ENCODE results near the gene SDSL. TPM values are rescaled to one million over a fixed set of nuclear protein-coding genes. Genes with fewer than 3 reads are reported as not detected.
A peak's percentile ranks its signal among the peaks of the same experiment; 100 is the strongest.

SDSL gene
- total and polyA plus RNA-seq, 2 of the 13 experiments (the other 11 are each of a cell fraction or from before 2014, with no cell fraction given): 1.2 to 1.7 TPM

DNA sequence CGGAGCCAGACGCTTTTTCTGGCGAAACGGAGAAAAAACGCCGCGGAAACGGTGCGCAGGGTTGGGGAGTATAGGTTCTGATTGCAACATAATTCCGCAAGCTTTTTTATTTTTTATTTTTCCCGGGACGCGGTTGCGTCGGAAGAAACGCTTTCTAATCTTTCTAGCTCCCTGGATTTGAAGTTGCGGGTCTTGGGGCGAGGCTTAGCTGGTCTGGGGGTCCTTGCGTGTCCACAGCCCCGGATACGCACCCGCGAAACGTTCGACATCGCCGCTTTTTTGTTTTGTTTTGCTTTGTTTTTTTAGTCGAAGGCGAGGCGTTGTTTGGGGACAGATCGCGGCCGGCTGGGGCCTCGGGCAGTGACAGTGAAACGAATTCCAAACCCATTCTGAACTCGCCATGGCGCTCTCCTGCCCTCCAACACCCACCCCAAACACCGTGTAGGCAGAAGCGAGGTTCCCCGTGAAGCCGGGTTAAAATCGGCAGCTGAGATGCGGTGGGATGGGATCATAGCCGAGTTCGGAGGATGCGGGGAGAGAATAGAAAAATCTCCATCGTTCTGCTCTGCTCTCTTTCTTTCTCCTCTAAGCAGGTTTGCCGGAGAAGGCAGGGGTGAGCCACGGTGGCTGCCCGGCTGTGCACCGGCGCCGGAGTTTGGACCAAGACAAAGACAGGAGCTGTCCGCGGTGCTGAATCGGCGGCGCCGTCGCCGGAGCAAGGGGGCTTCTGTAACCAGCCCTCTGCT lies 57.6 kb downstream of the SDSL start (continued):
- TF ChIP-seq, protein P1, sequence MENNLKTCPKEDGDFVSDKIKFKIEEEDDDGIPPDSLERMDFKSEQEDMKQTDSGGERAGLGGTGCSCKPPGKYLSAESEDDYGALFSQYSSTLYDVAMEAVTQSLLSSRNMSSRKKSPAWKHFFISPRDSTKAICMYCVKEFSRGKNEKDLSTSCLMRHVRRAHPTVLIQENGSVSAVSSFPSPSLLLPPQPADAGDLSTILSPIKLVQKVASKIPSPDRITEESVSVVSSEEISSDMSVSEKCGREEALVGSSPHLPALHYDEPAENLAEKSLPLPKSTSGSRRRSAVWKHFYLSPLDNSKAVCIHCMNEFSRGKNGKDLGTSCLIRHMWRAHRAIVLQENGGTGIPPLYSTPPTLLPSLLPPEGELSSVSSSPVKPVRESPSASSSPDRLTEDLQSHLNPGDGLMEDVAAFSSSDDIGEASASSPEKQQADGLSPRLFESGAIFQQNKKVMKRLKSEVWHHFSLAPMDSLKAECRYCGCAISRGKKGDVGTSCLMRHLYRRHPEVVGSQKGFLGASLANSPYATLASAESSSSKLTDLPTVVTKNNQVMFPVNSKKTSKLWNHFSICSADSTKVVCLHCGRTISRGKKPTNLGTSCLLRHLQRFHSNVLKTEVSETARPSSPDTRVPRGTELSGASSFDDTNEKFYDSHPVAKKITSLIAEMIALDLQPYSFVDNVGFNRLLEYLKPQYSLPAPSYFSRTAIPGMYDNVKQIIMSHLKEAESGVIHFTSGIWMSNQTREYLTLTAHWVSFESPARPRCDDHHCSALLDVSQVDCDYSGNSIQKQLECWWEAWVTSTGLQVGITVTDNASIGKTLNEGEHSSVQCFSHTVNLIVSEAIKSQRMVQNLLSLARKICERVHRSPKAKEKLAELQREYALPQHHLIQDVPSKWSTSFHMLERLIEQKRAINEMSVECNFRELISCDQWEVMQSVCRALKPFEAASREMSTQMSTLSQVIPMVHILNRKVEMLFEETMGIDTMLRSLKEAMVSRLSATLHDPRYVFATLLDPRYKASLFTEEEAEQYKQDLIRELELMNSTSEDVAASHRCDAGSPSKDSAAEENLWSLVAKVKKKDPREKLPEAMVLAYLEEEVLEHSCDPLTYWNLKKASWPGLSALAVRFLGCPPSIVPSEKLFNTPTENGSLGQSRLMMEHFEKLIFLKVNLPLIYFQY (CRISPR knock-in tag; IDR thresholded peaks at IDR 0.05; ENCODE audit: borderline replicate concordance): 0 out of 2 replicates have a peak, but pooled peaks have one; percentile 26
- TF ChIP-seq, protein P2, sequence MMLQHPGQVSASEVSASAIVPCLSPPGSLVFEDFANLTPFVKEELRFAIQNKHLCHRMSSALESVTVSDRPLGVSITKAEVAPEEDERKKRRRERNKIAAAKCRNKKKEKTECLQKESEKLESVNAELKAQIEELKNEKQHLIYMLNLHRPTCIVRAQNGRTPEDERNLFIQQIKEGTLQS (CRISPR knock-in tag; IDR thresholded peaks at IDR 0.05): peak; percentile 50; the same call in 1 of the 2 replicates
- TF ChIP-seq PCBP2 (optimal IDR thresholded peaks at IDR 0.05; ENCODE audit: low read depth, low read length, poor library complexity, severe bottlenecking) (no peak), SSRP1 (CRISPR knock-in tag; IDR thresholded peaks at IDR 0.05) (no peak), JUND (CRISPR knock-in tag; IDR thresholded peaks at IDR 0.05) (no peak), ZNF282 (IDR thresholded peaks at IDR 0.05; ENCODE audit: partially characterized antibody) (no peak), ZNF263 (CRISPR knock-in tag; IDR thresholded peaks at IDR 0.05) (peak; percentile 46; the same call in 1 of the 2 replicates), ZNF564 (CRISPR knock-in tag; IDR thresholded peaks at IDR 0.05) (no peak), ATF7 (IDR thresholded peaks at IDR 0.05) (no peak), ATF7 (CRISPR knock-in tag; IDR thresholded peaks at IDR 0.05) (no peak)
- TF ChIP-seq, protein P3, sequence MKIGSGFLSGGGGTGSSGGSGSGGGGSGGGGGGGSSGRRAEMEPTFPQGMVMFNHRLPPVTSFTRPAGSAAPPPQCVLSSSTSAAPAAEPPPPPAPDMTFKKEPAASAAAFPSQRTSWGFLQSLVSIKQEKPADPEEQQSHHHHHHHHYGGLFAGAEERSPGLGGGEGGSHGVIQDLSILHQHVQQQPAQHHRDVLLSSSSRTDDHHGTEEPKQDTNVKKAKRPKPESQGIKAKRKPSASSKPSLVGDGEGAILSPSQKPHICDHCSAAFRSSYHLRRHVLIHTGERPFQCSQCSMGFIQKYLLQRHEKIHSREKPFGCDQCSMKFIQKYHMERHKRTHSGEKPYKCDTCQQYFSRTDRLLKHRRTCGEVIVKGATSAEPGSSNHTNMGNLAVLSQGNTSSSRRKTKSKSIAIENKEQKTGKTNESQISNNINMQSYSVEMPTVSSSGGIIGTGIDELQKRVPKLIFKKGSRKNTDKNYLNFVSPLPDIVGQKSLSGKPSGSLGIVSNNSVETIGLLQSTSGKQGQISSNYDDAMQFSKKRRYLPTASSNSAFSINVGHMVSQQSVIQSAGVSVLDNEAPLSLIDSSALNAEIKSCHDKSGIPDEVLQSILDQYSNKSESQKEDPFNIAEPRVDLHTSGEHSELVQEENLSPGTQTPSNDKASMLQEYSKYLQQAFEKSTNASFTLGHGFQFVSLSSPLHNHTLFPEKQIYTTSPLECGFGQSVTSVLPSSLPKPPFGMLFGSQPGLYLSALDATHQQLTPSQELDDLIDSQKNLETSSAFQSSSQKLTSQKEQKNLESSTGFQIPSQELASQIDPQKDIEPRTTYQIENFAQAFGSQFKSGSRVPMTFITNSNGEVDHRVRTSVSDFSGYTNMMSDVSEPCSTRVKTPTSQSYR (CRISPR knock-in tag; IDR thresholded peaks at IDR 0.05; ENCODE audit: borderline replicate concordance): no peak; the same call in 1 of the 2 replicates
- TF ChIP-seq, protein P4, sequence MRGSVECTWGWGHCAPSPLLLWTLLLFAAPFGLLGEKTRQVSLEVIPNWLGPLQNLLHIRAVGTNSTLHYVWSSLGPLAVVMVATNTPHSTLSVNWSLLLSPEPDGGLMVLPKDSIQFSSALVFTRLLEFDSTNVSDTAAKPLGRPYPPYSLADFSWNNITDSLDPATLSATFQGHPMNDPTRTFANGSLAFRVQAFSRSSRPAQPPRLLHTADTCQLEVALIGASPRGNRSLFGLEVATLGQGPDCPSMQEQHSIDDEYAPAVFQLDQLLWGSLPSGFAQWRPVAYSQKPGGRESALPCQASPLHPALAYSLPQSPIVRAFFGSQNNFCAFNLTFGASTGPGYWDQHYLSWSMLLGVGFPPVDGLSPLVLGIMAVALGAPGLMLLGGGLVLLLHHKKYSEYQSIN (CRISPR knock-in tag; IDR thresholded peaks at IDR 0.05; ENCODE audit: borderline replicate concordance): no peak
- TF ChIP-seq, protein P5, sequence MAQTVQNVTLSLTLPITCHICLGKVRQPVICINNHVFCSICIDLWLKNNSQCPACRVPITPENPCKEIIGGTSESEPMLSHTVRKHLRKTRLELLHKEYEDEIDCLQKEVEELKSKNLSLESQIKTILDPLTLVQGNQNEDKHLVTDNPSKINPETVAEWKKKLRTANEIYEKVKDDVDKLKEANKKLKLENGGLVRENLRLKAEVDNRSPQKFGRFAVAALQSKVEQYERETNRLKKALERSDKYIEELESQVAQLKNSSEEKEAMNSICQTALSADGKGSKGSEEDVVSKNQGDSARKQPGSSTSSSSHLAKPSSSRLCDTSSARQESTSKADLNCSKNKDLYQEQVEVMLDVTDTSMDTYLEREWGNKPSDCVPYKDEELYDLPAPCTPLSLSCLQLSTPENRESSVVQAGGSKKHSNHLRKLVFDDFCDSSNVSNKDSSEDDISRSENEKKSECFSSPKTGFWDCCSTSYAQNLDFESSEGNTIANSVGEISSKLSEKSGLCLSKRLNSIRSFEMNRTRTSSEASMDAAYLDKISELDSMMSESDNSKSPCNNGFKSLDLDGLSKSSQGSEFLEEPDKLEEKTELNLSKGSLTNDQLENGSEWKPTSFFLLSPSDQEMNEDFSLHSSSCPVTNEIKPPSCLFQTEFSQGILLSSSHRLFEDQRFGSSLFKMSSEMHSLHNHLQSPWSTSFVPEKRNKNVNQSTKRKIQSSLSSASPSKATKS (CRISPR knock-in tag; IDR thresholded peaks at IDR 0.05): no peak
- TF ChIP-seq, protein P6, sequence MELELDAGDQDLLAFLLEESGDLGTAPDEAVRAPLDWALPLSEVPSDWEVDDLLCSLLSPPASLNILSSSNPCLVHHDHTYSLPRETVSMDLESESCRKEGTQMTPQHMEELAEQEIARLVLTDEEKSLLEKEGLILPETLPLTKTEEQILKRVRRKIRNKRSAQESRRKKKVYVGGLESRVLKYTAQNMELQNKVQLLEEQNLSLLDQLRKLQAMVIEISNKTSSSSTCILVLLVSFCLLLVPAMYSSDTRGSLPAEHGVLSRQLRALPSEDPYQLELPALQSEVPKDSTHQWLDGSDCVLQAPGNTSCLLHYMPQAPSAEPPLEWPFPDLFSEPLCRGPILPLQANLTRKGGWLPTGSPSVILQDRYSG (CRISPR knock-in tag; IDR thresholded peaks at IDR 0.05): 0 out of 2 replicates have a peak, but pooled peaks have one; percentile 88
- TF ChIP-seq, protein P7, sequence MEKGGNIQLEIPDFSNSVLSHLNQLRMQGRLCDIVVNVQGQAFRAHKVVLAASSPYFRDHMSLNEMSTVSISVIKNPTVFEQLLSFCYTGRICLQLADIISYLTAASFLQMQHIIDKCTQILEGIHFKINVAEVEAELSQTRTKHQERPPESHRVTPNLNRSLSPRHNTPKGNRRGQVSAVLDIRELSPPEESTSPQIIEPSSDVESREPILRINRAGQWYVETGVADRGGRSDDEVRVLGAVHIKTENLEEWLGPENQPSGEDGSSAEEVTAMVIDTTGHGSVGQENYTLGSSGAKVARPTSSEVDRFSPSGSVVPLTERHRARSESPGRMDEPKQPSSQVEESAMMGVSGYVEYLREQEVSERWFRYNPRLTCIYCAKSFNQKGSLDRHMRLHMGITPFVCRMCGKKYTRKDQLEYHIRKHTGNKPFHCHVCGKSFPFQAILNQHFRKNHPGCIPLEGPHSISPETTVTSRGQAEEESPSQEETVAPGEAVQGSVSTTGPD (CRISPR knock-in tag; IDR thresholded peaks at IDR 0.05): no peak
